Mucosa of rectum (tissue), 2 donors: Measurements from ENCODE around the gene USH2A.

Source experiments
- H3K27ac ChIP-seq, 2 donors: one replicate each; pipeline ENCODE4 v1.7.0; 2013; ENCODE audit warnings: inconsistent platforms in 2 of 2, low read depth in 2 of 2, low read length in 2 of 2
- H3K27me3 ChIP-seq, 2 donors: one replicate each; pipeline ENCODE4 v1.7.0; 2013; ENCODE audit warnings: low read length in 2 of 2; ENCODE audit not compliant: control insufficient read depth in 2 of 2, insufficient read depth in 2 of 2
- H3K36me3 ChIP-seq, 2 donors: one replicate each; pipeline ENCODE4 v1.7.0; 2013; ENCODE audit warnings: low read length in 2 of 2; ENCODE audit not compliant: control insufficient read depth in 2 of 2, insufficient read depth in 2 of 2
- H3K4me1 ChIP-seq, 2 donors: one replicate each; pipeline ENCODE4 v1.7.0; 2013; ENCODE audit warnings: low read length in 2 of 2, mild to moderate bottlenecking in 1 of 2; ENCODE audit not compliant: control insufficient read depth in 2 of 2, insufficient read depth in 2 of 2
- H3K4me3 ChIP-seq, 2 donors: one replicate each; pipeline ENCODE4 v1.7.0; 2013; ENCODE audit warnings: low read length in 2 of 2
- H3K9ac ChIP-seq, 2 donors: one replicate each; pipeline ENCODE4 v1.7.0; 2013; ENCODE audit warnings: low read length in 2 of 2, low read depth in 1 of 2, mild to moderate bottlenecking in 1 of 2
- H3K9me3 ChIP-seq, 2 donors: one replicate each; pipeline ENCODE4 v1.7.0; 2013; ENCODE audit warnings: low read length in 2 of 2; ENCODE audit not compliant: control insufficient read depth in 2 of 2
- donor health status: healthy.
- donor health status: Normal muscosa, but diverticular disease.

USH2A gene

GRCh38 chr1:215612391-215612790, 810.9 kb downstream of the USH2A start:
- Histone ChIP-seq H3K9me3 (no peaks in the 10 kb centered on the region), H3K36me3 (peaks cover 21% of the 10 kb centered on the region in 2 donors), H3K4me1 (no peaks in the 10 kb centered on the region), H3K27ac (no peak overlapping the region), H3K4me3 (no peak overlapping the region), H3K27me3 (no peaks in the 10 kb centered on the region), H3K9ac (no peak overlapping the region)

GRCh38 chr1:215608646-215609045, 814.6 kb downstream of the USH2A start:
- H3K36me3 ChIP-seq = peaks cover 11 to 24% of the 10 kb centered on the region in 2 donors
- H3K27ac ChIP-seq = no peak overlapping the region
- no peak overlapping the region for H3K9ac ChIP-seq
- no peaks in the 10 kb centered on the region for H3K4me1 ChIP-seq
- H3K27me3 ChIP-seq = no peaks in the 10 kb centered on the region
- H3K9me3 ChIP-seq = no peaks in the 10 kb centered on the region
- no peak overlapping the region for H3K4me3 ChIP-seq

GRCh38 chr1:215607412-215607811, 815.8 kb downstream of the USH2A start:
- Histone ChIP-seq H3K36me3 (peaks cover 6 to 17% of the 10 kb centered on the region in 2 donors), H3K9ac (no peak overlapping the region), H3K27me3 (no peaks in the 10 kb centered on the region), H3K4me3 (no peak overlapping the region), H3K27ac (no peak overlapping the region), H3K4me1 (no peaks in the 10 kb centered on the region), H3K9me3 (no peaks in the 10 kb centered on the region)

GRCh38 chr1:215606564-215607168, 816.6 kb downstream of the USH2A start:
- Histone ChIP-seq H3K36me3 (peaks cover 6 to 17% of the 10 kb centered on the region in 2 donors), H3K9ac (no peak overlapping the region), H3K27ac (no peak overlapping the region), H3K4me1 (no peaks in the 10 kb centered on the region), H3K4me3 (no peak overlapping the region), H3K27me3 (no peaks in the 10 kb centered on the region), H3K9me3 (no peaks in the 10 kb centered on the region)

- Histone ChIP-seq H3K9me3 (no peaks in the 10 kb centered on the region), H3K27me3 (no peaks in the 10 kb centered on the region), H3K27ac (no peak overlapping the region), H3K4me1 (no peaks in the 10 kb centered on the region), H3K9ac (no peak overlapping the region), H3K36me3 (peaks cover 6 to 17% of the 10 kb centered on the region in 2 donors), H3K4me3 (no peak overlapping the region)
Measured at GRCh38 chr1:215606036-215606435, 817.2 kb downstream of the USH2A start.

GRCh38 chr1:215605011-215605621, 818.1 kb downstream of the USH2A start:
- H3K4me3 ChIP-seq = no peak overlapping the region
- H3K27me3 ChIP-seq = no peaks in the 10 kb centered on the region
- no peak overlapping the region for H3K27ac ChIP-seq
- H3K4me1 ChIP-seq = no peaks in the 10 kb centered on the region
- no peaks in the 10 kb centered on the region for H3K9me3 ChIP-seq
- H3K9ac ChIP-seq = no peak overlapping the region
- peaks cover 6 to 17% of the 10 kb centered on the region in 2 donors for H3K36me3 ChIP-seq

- Histone ChIP-seq H3K36me3 (peaks cover 2 to 7% of the 10 kb centered on the region in 2 donors), H3K4me1 (no peaks in the 10 kb centered on the region), H3K9ac (no peak overlapping the region), H3K4me3 (no peak overlapping the region), H3K9me3 (no peaks in the 10 kb centered on the region), H3K27me3 (no peaks in the 10 kb centered on the region), H3K27ac (no peak overlapping the region)
Measured at GRCh38 chr1:215603319-215603718, 819.9 kb downstream of the USH2A start.

- H3K27ac ChIP-seq = no peak overlapping the region
- peaks cover 4 to 8% of the 10 kb centered on the region in 2 donors for H3K36me3 ChIP-seq
- no peaks in the 10 kb centered on the region for H3K4me1 ChIP-seq
- no peaks in the 10 kb centered on the region for H3K27me3 ChIP-seq
- no peaks in the 10 kb centered on the region for H3K9me3 ChIP-seq
- no peak overlapping the region for H3K9ac ChIP-seq
- H3K4me3 ChIP-seq = no peak overlapping the region
Measured at GRCh38 chr1:215601276-215601675, 822.0 kb downstream of the USH2A start.

GRCh38 chr1:215600867-215601266, 822.4 kb downstream of the USH2A start:
- Histone ChIP-seq H3K27ac (no peak overlapping the region), H3K9ac (no peak overlapping the region), H3K9me3 (no peaks in the 10 kb centered on the region), H3K27me3 (no peaks in the 10 kb centered on the region), H3K4me1 (no peaks in the 10 kb centered on the region), H3K36me3 (peaks cover 5 to 6% of the 10 kb centered on the region in 2 donors), H3K4me3 (no peak overlapping the region)

GRCh38 chr1:215600258-215600792, 822.9 kb downstream of the USH2A start:
- Histone ChIP-seq H3K4me1 (no peaks in the 10 kb centered on the region), H3K9ac (no peak overlapping the region), H3K9me3 (no peaks in the 10 kb centered on the region), H3K36me3 (peaks cover 5 to 10% of the 10 kb centered on the region in 2 donors), H3K27me3 (no peaks in the 10 kb centered on the region), H3K4me3 (no peak overlapping the region), H3K27ac (no peak overlapping the region)
